Osteoblast (primary cell): ENCODE measurements around the gene NEIL3. TPM values are rescaled to one million over a fixed set of nuclear protein-coding genes. Genes with fewer than 3 reads are reported as not detected.

Experiments
- DNase-seq: peaks from one replicate; pipeline ENCODE4 v3.0.0; 2011; ENCODE audit warnings: low spot score, mixed read lengths; ENCODE audit not compliant: insufficient read length; ENCODE audit errors: missing footprints
- H2AFZ ChIP-seq: 2 replicates; pipeline ENCODE4 v1.6.0; 2011; ENCODE audit warnings: mild to moderate bottlenecking, low read length
- H3K27ac ChIP-seq: 2 replicates; pipeline ENCODE4 v1.5.1; 2011; ENCODE audit warnings: mild to moderate bottlenecking, low read depth, low read length, moderate library complexity
- H3K27me3 ChIP-seq: 2 replicates; pipeline ENCODE4 v1.6.0; 2012; ENCODE audit warnings: mild to moderate bottlenecking, control low read depth, inconsistent platforms, low read length, moderate library complexity; ENCODE audit not compliant: insufficient read depth
- H3K36me3 ChIP-seq: 2 replicates; pipeline ENCODE4 v1.5.1; 2011; ENCODE audit warnings: mild to moderate bottlenecking, low read length, control low read depth, moderate library complexity; ENCODE audit not compliant: insufficient read depth
- H3K4me1 ChIP-seq: 2 replicates; pipeline ENCODE4 v1.5.1; 2011; ENCODE audit warnings: mild to moderate bottlenecking, low read length, control low read depth, moderate library complexity; ENCODE audit not compliant: insufficient read depth
- H3K4me2 ChIP-seq: 2 replicates; pipeline ENCODE4 v1.6.0; 2011; ENCODE audit warnings: mild to moderate bottlenecking, low read length; ENCODE audit not compliant: insufficient read depth
- H3K4me3 ChIP-seq: fragments of 200-600 bp; sonication (generic); 3 replicates; pipeline ENCODE4 v1.5.1; 2012; ENCODE audit warnings: mild to moderate bottlenecking, low read length, inconsistent platforms; ENCODE audit not compliant: insufficient read depth
- H3K79me2 ChIP-seq: 2 replicates; pipeline ENCODE4 v1.6.0; 2012; ENCODE audit warnings: mild to moderate bottlenecking, low read length, control low read depth, inconsistent platforms; ENCODE audit not compliant: insufficient read depth
- H3K9me3 ChIP-seq: 2 replicates; pipeline ENCODE4 v1.5.1; 2011; ENCODE audit warnings: low read depth, low read length, control low read depth
- H4K20me1 ChIP-seq: 2 replicates; pipeline ENCODE4 v1.6.0; 2012; ENCODE audit warnings: mild to moderate bottlenecking, low read length, control low read depth; ENCODE audit not compliant: insufficient read depth
- CTCF ChIP-seq: IDR thresholded peaks from 2 replicates; pipeline ENCODE4 v1.5.1; 2011; ENCODE audit warnings: mild to moderate bottlenecking, low read depth, low read length, moderate library complexity; ENCODE audit errors: extremely low read depth
- total RNA-seq: library from RNA; depleted of rRNA; stranded (reverse); fragments of >200 nt; gene quantifications from 2 replicates; pipeline ENCODE4 v1.2.3, GENCODE V29; 2012

NEIL3 gene
- total RNA-seq, 1 donor, result 5.4 TPM

GRCh38 chr4:177375372-177375771, 65.7 kb downstream of the NEIL3 start:
- TF ChIP-seq CTCF, result no peak
- peaks cover 5% of the 10 kb centered on the region for H3K4me1 ChIP-seq
- no peaks in the 10 kb centered on the region for H4K20me1 ChIP-seq
- H3K36me3 ChIP-seq, result no peaks in the 10 kb centered on the region
- H3K79me2 ChIP-seq, result no peaks in the 10 kb centered on the region
- H3K27me3 ChIP-seq, result peaks cover 8% of the 10 kb centered on the region
- no peaks in the 10 kb centered on the region for H3K9me3 ChIP-seq
- H3K4me3 ChIP-seq, result no peak overlapping the region
- H2AFZ ChIP-seq, result peak overlapping the region; percentile 29
- no peak overlapping the region for H3K27ac ChIP-seq
- peak; percentile 68 for DNase-seq
- no peak overlapping the region for H3K4me2 ChIP-seq

- Histone ChIP-seq H4K20me1 (no peaks in the 10 kb centered on the region), H3K27ac (no peak overlapping the region), H3K79me2 (no peaks in the 10 kb centered on the region), H3K9me3 (no peaks in the 10 kb centered on the region), H2AFZ (no peak overlapping the region), H3K4me1 (peaks cover 5% of the 10 kb centered on the region), H3K36me3 (no peaks in the 10 kb centered on the region), H3K4me3 (no peak overlapping the region), H3K4me2 (no peak overlapping the region), H3K27me3 (peaks cover 8% of the 10 kb centered on the region)
- peak; percentile 11 for TF ChIP-seq CTCF
- DNase-seq, result no peak
Observed at GRCh38 chr4:177376024-177376423, 66.3 kb downstream of the NEIL3 start.

GRCh38 chr4:177380730-177381287, 71.1 kb downstream of the NEIL3 start:
- Histone ChIP-seq H2AFZ (no peak overlapping the region), H3K4me2 (no peak overlapping the region), H3K9me3 (no peaks in the 10 kb centered on the region), H3K27me3 (peaks cover 8% of the 10 kb centered on the region), H4K20me1 (no peaks in the 10 kb centered on the region), H3K36me3 (no peaks in the 10 kb centered on the region), H3K4me3 (no peak overlapping the region), H3K4me1 (no peaks in the 10 kb centered on the region), H3K79me2 (no peaks in the 10 kb centered on the region), H3K27ac (no peak overlapping the region)
- TF ChIP-seq CTCF, result peak; percentile 24
- peak; percentile 60 for DNase-seq

- H4K20me1 ChIP-seq, result no peaks in the 10 kb centered on the region
- H3K36me3 ChIP-seq, result no peaks in the 10 kb centered on the region
- H3K27ac ChIP-seq, result no peak overlapping the region
- H3K4me3 ChIP-seq, result no peak overlapping the region
- no peaks in the 10 kb centered on the region for H3K4me1 ChIP-seq
- no peaks in the 10 kb centered on the region for H3K79me2 ChIP-seq
- peaks cover 3% of the 10 kb centered on the region for H3K27me3 ChIP-seq
- no peak overlapping the region for H3K4me2 ChIP-seq
- H3K9me3 ChIP-seq, result no peaks in the 10 kb centered on the region
- no peak overlapping the region for H2AFZ ChIP-seq
- no peak for TF ChIP-seq CTCF
- no peak for DNase-seq
Observed at GRCh38 chr4:177381762-177382310, 72.2 kb downstream of the NEIL3 start.
